ENCODE data around the gene CDKN1A. TPM values are rescaled to one million over a fixed set of nuclear protein-coding genes. Genes with fewer than 3 reads are reported as not detected.
A peak's percentile ranks its signal among the peaks of the same experiment; 100 is the strongest.

CDKN1A gene
- total RNA-seq, 1 donor from 2014 or later, result 151 TPM

DNA sequence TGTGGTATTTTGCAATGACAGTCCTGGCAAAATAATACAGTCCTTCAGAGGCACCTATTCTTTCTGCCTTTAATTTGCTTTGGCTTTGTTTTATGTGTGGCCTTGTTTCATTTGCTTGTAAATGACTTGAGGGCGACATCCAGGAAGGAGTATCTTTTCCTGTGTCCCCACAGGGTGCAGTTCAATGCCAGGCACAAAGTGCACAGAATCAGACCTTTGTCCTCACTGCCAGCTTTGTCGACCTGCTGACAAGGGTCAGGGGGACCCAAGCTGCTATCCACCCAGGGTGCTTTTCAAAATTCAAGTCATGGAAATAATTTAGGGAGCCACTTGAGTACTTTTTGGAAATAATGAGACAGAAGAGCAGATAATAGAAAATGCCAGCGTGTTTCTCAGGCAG lies 37.0 kb upstream of the CDKN1A start:
- ATAC-seq, result no peak
- intact Hi-C loops (cut with DNase I), result no loop called here
- Histone ChIP-seq H3K4me1 (peaks cover 6% of the 10 kb centered on the region), H3K9me3 (no peaks in the 10 kb centered on the region), H3K27ac (no peak overlapping the region), H3K4me3 (no peak overlapping the region), H3K27me3 (no peaks in the 10 kb centered on the region), H3K36me3 (no peaks in the 10 kb centered on the region)
- no peak for DNase-seq
- TF ChIP-seq CTCF (IDR thresholded peaks at IDR 0.05), result no peak

- Histone ChIP-seq H3K9me3 (no peaks in the 10 kb centered on the region), H3K27me3 (no peaks in the 10 kb centered on the region), H3K4me1 (peaks cover 6% of the 10 kb centered on the region), H3K36me3 (no peaks in the 10 kb centered on the region), H3K27ac (no peak overlapping the region), H3K4me3 (no peak overlapping the region)
- no peak for TF ChIP-seq CTCF (IDR thresholded peaks at IDR 0.05)
- intact Hi-C loops (cut with DNase I), result no loop called here
- ATAC-seq, result peak; percentile 70
- no peak for DNase-seq
These were observed 35.3 kb upstream of the CDKN1A start for GRCh38 chr6:36642913-36643817.

DNA sequence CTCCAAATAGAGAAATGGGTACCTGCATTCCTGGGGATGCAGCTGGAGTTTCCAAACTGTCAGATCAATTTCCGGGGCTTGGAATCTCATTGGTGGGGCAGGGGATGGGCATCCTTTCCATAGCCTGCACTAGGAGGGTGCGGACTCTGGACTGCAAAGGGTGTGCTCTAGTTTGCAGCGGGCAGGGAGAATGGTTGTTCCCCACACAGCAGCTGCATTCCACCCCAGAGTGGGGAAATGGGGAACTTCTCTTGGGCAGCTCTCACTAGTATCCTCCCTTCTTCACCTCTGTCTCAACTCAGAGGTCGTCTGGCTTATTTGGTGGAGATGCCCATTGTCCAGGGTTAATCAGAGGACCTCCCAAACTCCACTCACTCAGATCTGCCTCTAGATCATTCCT lies 34.5 kb upstream of the CDKN1A start:
- Histone ChIP-seq H3K4me1 (peaks cover 6% of the 10 kb centered on the region), H3K27me3 (no peaks in the 10 kb centered on the region), H3K4me3 (no peak overlapping the region), H3K36me3 (no peaks in the 10 kb centered on the region), H3K9me3 (no peaks in the 10 kb centered on the region), H3K27ac (no peak overlapping the region)
- no peak for TF ChIP-seq CTCF (IDR thresholded peaks at IDR 0.05)
- intact Hi-C loops (cut with DNase I), result no loop called here
- DNase-seq, result no peak
- ATAC-seq, result peak; percentile 73

GRCh38 chr6:36649086-36649485 lies 29.4 kb upstream of the CDKN1A start:
- Histone ChIP-seq H3K4me1 (peaks cover 12% of the 10 kb centered on the region), H3K36me3 (no peaks in the 10 kb centered on the region), H3K4me3 (no peak overlapping the region), H3K27ac (no peak overlapping the region), H3K27me3 (no peaks in the 10 kb centered on the region), H3K9me3 (no peaks in the 10 kb centered on the region)
- intact Hi-C loops (cut with DNase I), result no loop called here
- TF ChIP-seq CTCF (IDR thresholded peaks at IDR 0.05), result no peak
- DNase-seq (no peak), ATAC-seq (no peak)

GRCh38 chr6:36649701-36650484 lies 28.6 kb upstream of the CDKN1A start:
- TF ChIP-seq CTCF (IDR thresholded peaks at IDR 0.05), result no peak
- intact Hi-C loops (cut with DNase I), result no loop called here
- Histone ChIP-seq H3K4me1 (peaks cover 12% of the 10 kb centered on the region), H3K36me3 (no peaks in the 10 kb centered on the region), H3K27me3 (no peaks in the 10 kb centered on the region), H3K9me3 (no peaks in the 10 kb centered on the region), H3K4me3 (no peak overlapping the region), H3K27ac (no peak overlapping the region)
- DNase-seq (no peak), ATAC-seq (no peak)
